GM19099 (cell line): ENCODE data around the gene PTPRN2.

Experiments
- POLR2A ChIP-seq: IDR thresholded peaks from 3 replicates; pipeline ENCODE4 v1.6.1; 2011; ENCODE audit warnings: low read depth; ENCODE audit not compliant: insufficient read length; ENCODE audit errors: extremely low read depth

The PTPRN2 gene

GRCh38 chr7:157986051-157986450 lies 601.6 kb downstream of the PTPRN2 start:
- TF ChIP-seq POLR2A, result no peak

DNA sequence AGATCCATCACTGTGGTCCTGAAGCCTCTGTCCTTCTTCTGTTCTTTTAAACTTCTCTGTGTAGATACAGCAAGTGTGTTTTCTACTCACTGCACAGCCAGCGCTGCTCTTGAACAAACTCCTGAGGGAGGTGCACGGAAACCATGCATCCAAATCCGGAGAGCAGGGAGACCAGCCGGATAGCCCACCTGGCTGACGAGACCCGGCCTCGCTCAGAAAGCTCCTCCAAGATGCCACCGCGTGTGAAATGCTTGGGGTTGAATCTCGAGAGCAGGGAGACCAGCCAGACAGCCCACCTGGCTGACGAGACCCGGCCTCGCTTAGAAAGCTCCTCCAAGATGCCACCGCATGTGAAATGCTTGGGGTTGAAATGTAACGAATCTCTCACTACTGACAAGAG lies 602.0 kb downstream of the PTPRN2 start:
- no peak for TF ChIP-seq POLR2A

- TF ChIP-seq POLR2A, result no peak
These were observed 603.0 kb downstream of the PTPRN2 start for GRCh38 chr7:157984423-157985163.

- no peak for TF ChIP-seq POLR2A
These were observed 603.9 kb downstream of the PTPRN2 start for GRCh38 chr7:157983502-157984422.

GRCh38 chr7:157981778-157982177 lies 605.8 kb downstream of the PTPRN2 start:
- no peak for TF ChIP-seq POLR2A

DNA sequence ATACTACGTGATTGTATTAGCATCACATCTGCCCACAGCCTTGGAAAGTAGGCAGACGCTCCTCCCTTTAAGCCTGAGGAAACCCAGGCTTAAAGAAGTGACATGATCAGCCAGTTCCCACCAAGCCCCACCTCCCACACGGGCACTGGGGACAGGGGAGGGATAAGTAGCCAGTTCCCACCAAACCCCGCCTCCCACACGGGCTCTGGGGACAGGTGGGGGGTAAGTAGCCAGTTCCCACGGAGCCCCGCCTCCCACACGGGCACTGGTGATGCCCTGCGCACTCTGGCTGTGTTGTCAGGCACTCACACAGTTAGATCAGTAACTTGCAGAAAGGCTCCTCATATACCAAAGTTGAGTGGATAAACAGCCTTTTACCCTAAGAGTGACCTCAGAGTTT lies 606.8 kb downstream of the PTPRN2 start:
- no peak for TF ChIP-seq POLR2A

- no peak for TF ChIP-seq POLR2A
These were observed 607.8 kb downstream of the PTPRN2 start for GRCh38 chr7:157979636-157980340.

GRCh38 chr7:157978766-157979165 lies 608.9 kb downstream of the PTPRN2 start:
- TF ChIP-seq POLR2A, result no peak

- TF ChIP-seq POLR2A, result no peak
These were observed 609.7 kb downstream of the PTPRN2 start for GRCh38 chr7:157977717-157978496.

DNA sequence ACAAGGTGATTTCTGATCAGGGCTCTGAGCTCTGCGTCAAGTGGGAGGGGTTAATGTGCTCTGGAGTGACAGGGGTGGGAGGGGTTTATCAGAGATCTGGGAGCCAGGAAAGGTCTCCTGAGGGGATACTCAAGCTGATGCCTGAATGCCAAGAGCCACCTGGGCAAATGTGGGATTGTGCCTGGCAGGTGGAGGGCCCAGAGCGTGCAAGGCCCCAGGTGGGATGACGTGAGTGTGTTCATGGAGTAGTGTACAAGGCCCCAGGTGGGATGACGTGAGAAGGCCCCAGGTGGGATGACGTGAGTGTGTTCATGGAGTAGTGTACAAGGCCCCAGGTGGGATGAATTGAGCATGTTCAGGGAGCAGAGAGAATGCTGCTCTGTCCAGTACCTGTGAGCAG lies 610.3 kb downstream of the PTPRN2 start:
- no peak for TF ChIP-seq POLR2A

DNA sequence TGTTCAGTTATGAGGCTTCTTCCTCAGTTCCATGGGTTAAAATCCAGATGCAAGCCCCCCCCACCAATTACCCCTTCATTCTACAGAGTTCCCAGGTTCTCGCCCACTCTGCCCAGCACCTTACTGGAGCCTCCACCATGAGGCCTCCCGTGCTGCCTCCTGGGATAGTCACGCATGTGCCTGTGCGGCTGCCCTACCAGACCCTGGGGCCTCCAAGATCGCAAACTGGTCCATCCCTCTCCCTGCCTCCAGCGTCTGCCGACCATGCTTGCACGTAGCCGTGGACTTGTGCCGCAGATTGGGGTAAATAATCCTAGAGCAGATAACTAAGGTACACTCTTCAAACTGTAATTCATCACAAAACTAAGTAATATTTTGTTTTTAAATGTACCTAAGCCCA lies 611.2 kb downstream of the PTPRN2 start:
- TF ChIP-seq POLR2A, result no peak

- no peak for TF ChIP-seq POLR2A
These were observed 611.9 kb downstream of the PTPRN2 start for GRCh38 chr7:157975401-157976372.

- TF ChIP-seq POLR2A, result no peak
These were observed 612.9 kb downstream of the PTPRN2 start for GRCh38 chr7:157974678-157975230.

DNA sequence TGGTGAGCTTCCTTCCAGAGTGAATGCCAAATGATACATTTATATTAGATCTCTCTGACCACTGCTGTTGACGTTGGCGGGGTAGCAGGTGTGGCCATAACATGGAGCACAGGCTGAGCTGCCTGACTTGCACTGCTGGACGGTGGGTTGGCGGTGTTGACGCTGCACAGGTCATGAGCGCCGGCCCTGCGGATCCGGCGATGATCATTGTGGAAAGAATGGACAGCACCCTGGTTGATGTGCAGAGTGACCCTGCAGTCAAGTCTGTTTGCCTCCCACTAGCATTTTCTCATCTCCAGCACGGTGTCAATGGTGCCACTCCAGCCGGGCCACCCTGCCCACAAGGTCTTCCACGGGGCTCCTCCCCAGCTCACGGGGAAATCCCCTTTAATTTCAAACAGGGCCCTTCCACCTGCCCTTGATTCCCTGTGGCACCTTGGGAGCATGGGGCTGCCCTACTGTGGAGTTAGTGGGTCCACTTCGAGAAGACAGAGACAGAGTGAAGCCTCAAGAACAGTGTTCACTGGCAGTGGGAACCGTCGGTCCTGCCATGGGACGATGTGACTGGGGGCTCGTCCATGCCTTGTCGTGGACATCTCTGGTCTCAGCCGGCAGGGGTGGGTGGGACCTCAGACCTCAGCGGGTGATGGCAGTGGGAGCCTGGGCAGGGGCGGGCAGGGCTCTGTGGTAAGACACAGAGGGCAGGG lies 613.5 kb downstream of the PTPRN2 start:
- TF ChIP-seq POLR2A, result no peak
